ES-I3 (cell line): ENCODE data around the gene BTBD1.
"Not testable (repeated sequence)": the region's sequence is repeated elsewhere in the genome, so short reads cannot be mapped to it uniquely, and the experiment has no call there.

Source experiments
- H3K36me3 ChIP-seq: 2 replicates; pipeline ENCODE4 v1.6.1; 2013; ENCODE audit warnings: mild to moderate bottlenecking, low read length, control low read depth, moderate library complexity; ENCODE audit not compliant: insufficient read depth
- H3K4me1 ChIP-seq: 2 replicates; pipeline ENCODE4 v1.6.1; 2013; ENCODE audit warnings: mild to moderate bottlenecking, control low read depth, low read length; ENCODE audit not compliant: insufficient read depth
- H3K9ac ChIP-seq: 2 replicates; pipeline ENCODE4 v1.6.1; 2013; ENCODE audit warnings: low read depth, mild to moderate bottlenecking, low read length, moderate library complexity
- H3K9me3 ChIP-seq: 2 replicates; pipeline ENCODE4 v1.6.1; 2013; ENCODE audit warnings: mild to moderate bottlenecking, low read length, moderate library complexity; ENCODE audit not compliant: control insufficient read depth, insufficient read depth

BTBD1 gene

DNA sequence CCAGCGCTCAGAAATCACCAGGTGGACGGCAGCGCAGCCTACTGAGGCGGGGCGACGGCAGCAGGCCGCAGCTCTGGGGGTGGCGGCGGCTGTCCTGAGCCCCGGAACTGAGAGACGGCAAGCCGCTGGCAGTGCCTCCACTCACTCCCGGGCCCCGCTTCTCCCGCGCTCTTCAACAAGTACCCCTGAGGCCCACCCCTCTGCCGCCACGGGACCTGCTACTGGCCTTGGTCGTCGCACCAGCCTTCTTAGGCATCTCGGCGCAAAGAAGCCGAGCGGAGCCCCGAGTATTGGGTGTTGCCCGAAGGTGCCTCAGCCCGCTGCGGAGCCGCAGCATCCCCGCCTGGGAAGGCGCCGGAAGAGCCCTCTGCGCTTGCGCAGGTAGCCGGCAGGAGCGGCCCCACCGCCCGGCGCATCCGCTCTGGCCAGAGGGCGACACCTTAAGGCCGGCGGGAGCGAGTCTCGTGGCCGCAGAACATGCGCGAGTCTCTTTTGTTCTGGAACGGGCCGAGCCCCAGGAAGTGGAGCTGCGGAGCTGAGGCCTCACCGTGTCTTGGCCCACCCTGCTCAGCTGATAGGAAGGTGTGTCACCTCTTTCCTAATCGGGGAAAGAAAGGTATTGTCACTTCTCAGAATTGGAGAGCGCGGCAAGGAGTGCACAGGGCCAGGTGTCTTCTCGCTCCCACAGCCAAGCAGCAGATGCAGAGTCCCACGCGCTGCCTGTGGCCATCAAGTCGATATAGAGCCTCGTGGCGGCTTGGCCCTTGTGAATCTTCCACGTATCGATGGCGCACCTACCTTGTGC is 55.6 kb downstream of the BTBD1 start, which contains the start of gene C15orf40:
TSS of gene C15orf40 (minus strand) at position 369 of the 805 bp plus-strand sequence. CDS start at position 337, 32 bp downstream.
- no peaks in the 10 kb centered on the region for H3K9me3 ChIP-seq
- H3K36me3 ChIP-seq = peaks cover 3% of the 10 kb centered on the region; the same call in 1 of the 2 replicates
- H3K9ac ChIP-seq = peak within 1 kb of the TSS; percentile 89
- 0 out of 2 replicates have a peak, but pooled peaks cover 4% of the 10 kb centered on the region for H3K4me1 ChIP-seq

DNA sequence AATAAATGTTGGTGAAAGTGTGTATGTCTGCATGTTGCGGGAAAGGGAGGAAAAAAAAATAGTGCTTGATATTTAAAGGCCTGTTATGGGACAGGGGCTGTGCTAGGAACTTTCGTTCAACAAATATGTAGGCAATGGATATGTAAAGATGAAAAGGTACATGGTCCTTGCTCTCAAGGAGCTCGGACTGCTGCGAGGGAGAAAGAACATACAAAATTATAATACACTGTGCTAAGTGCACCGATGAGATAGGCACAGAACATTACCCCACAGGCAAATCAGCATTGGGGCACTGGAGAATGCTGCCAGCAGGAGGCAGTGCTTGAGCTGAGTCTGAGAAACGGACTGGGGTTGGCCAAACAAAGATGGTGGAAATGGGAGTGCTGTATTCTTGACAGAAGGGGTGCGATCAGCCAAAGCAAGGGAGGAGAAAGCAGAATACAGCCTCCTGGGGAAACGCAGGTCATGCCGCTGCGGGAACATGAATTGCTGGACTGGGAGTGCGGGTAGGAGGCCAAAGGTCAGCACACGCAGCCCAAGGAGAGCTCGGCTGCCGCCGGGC is 56.3 kb downstream of the BTBD1 start:
- no peaks in the 10 kb centered on the region for H3K9me3 ChIP-seq
- H3K36me3 ChIP-seq = peaks cover 3% of the 10 kb centered on the region; the same call in 1 of the 2 replicates
- peak overlapping the region; percentile 89 for H3K9ac ChIP-seq
- 0 out of 2 replicates have a peak, but pooled peaks cover 4% of the 10 kb centered on the region for H3K4me1 ChIP-seq

DNA sequence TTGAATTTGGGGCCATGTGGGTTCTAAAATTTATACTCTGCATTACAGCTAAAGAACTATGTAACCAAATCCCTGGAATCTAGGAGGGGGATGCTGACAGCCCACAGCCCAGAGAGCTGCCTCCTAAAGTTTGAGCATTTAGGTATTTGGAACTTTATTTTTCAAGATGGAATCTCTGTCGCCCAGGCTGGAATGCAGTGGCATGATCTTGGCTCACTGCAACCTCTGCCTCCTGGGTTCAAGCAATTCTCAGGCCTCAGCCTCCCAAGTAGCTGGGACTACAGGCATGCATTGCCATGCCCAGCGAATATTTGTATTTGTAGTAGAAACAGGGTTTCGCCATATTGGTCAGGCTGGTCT is 66.4 kb downstream of the BTBD1 start:
- not testable (repeated sequence) for H3K36me3 ChIP-seq, H3K9ac ChIP-seq, H3K4me1 ChIP-seq, H3K9me3 ChIP-seq

DNA sequence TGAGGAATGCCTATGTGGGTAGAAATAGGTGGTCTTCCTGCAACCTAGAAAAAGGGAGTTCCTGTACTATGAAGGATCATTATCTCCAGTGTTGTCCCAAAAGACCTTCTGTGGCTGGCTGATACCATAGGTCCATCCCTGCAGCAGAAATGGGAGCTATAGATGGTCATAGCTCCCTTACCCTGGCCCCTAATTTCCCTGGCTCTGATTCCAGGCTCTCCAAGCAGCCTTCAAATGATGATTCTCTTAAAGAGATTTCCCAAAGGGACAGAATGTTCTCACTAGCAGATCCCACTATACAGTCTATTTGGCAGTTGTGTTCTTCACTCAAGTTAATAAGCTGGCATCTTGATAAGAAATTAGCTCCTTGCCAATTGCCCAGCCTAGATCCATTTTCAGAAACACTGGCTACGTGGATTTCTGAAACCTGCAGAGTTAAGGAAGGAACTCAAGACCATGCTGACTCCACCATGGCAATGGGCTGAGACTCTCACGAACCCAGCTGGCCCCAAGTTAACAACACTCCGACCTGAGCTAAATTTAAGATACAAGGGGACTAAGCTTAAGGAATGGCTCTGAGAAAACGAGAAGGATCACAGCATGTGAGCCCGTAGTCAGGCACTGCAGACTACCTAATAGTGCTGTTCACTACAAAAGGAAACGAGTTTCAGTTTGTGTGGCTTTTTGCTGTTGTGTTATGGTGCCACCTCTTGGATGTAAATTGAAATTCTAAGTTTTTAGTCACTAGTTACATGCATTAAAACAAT is 67.0 kb downstream of the BTBD1 start:
- H3K4me1 ChIP-seq = no peaks in the 10 kb centered on the region
- no peaks in the 10 kb centered on the region for H3K36me3 ChIP-seq
- H3K9ac ChIP-seq = no peak overlapping the region
- 0 out of 2 replicates have a peak, but pooled peaks cover 3% of the 10 kb centered on the region for H3K9me3 ChIP-seq

DNA sequence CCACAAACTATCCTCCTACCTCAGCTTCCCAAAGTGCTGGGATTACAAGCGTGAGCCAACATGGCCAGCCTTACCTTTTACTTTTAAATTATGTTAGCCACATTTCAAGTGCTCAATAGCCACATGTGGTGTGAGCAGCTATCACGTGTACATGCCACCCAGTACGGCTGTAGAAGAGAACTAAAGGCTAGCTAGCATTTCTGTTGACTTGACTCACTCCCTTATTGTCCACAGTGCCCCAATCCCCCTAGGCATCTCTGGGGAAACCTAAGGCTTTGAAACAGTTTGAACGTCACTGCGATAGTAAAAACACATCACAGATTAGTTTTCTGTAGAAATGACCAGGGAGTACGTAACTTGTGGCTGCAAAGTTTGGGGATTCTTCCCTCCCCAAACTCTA is 67.6 kb downstream of the BTBD1 start:
- Histone ChIP-seq H3K9ac (no peak overlapping the region), H3K4me1 (no peaks in the 10 kb centered on the region), H3K9me3 (0 out of 2 replicates have a peak, but pooled peaks cover 3% of the 10 kb centered on the region), H3K36me3 (no peaks in the 10 kb centered on the region)

DNA sequence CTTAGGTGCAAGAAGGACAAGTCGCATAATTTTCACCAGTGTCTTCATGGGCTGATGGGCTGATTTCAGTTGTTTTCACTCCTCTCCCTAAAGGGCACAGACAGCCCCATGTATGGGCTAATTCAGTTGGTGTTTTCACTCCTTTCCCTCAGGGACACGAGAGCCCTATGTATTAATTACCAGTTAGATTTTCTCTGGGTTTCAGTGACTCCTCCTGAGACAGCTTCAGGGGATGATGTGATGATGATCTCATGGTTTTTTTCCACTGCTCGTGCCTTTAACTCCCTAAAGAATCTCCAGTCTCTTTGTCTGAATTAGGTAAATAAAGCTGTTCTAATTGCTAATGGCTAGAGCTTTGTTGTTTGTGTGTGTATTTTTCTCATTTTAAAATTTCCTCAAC is 71.1 kb downstream of the BTBD1 start:
- Histone ChIP-seq H3K4me1 (no peaks in the 10 kb centered on the region), H3K36me3 (no peaks in the 10 kb centered on the region), H3K9me3 (0 out of 2 replicates have a peak, but pooled peaks cover 3% of the 10 kb centered on the region), H3K9ac (no peak overlapping the region)

DNA sequence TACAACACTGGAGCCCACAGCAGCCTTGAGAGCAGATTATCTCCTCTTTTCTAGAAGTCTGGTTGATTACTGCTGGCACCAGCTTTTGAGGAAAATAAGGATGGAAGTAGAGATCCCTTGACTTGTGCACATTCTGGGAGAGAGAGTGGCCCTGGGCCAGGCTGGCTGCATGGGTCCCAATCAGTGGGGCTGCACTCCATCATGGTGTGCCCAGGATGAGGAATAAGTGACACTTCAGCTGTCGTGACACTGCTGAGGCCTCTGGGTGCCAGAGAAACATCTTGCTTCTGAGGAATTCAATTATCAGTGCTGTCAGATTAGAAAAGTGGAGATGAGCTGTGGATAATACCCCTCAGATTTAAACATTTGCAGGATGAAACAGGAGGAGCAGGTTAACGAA is 72.0 kb downstream of the BTBD1 start:
- Histone ChIP-seq H3K9me3 (0 out of 2 replicates have a peak, but pooled peaks cover 3% of the 10 kb centered on the region), H3K9ac (no peak overlapping the region), H3K36me3 (no peaks in the 10 kb centered on the region), H3K4me1 (no peaks in the 10 kb centered on the region)

DNA sequence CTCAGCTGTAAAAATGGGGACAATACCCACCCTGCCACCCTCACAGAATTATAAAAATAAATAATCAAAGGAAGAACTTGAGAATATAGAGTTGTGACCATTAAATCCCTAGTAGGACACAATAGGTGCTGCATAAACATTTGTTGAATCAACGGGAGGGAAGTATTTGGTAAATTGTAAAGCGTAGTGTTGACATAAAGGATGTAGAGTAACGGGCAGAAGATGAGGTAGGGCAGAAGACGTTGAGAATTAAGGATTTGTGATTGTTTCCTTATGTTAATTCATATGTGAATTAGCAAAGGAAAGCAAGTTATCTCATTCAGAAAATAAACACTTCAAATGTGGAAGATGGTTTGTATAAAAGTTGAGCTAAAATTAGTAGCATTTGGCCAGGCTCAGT is 73.9 kb downstream of the BTBD1 start:
- Histone ChIP-seq H3K9me3 (no peaks in the 10 kb centered on the region), H3K9ac (no peak overlapping the region), H3K36me3 (no peaks in the 10 kb centered on the region), H3K4me1 (no peaks in the 10 kb centered on the region)

DNA sequence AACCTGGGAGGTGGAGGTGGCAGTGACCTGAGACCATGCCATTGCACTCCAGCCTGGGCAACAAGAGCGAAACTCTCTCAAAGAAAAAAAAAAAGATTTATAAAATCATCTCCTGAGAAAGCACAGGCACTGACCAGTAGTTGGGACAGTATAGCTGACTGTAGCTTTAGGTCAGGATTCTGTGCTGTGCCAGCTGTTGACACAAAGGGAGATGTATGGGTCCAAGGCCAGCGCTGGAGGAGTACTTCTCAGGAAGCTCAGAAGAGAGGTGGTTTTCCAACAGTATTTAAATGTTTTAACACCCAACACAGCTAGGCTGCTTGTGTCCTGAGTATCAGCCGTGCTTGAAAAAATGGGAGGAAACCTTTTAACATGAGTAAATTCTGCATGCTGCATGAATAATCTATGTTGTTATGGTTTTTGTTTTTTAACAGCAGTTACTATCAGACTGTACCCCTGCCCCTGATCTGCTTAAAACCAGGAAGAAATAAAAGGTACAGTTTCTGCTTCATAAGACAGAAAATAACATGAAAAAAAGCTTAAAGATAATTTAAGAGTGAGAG is 74.5 kb downstream of the BTBD1 start:
- H3K36me3 ChIP-seq = no peaks in the 10 kb centered on the region

DNA sequence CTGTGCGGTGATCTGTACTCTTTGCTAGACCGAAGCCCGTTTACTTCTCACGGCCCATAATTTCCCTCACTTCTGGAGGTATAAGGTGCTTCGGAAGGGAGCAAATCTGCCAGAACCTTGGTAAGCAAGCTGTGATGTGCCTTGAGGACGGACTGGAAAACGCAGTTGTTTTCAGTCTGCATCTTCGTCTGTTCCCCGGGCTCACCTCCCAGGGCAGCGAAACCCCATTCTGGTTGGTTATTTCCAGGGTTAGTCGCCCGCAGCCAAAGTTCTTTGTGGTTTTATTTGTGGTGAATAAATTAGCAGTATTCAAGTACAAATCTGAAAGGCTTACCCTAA is 80.6 kb downstream of the BTBD1 start:
- peak overlapping the region; percentile 93 for H3K9ac ChIP-seq
- no peaks in the 10 kb centered on the region for H3K9me3 ChIP-seq
- no peaks in the 10 kb centered on the region for H3K36me3 ChIP-seq
- no peaks in the 10 kb centered on the region for H3K4me1 ChIP-seq

More for the DNA sequence above, 74.5 kb downstream of the BTBD1 start:
- no peaks in the 10 kb centered on the region for H3K9me3 ChIP-seq
- no peak overlapping the region for H3K9ac ChIP-seq
- H3K4me1 ChIP-seq = no peaks in the 10 kb centered on the region

DNA sequence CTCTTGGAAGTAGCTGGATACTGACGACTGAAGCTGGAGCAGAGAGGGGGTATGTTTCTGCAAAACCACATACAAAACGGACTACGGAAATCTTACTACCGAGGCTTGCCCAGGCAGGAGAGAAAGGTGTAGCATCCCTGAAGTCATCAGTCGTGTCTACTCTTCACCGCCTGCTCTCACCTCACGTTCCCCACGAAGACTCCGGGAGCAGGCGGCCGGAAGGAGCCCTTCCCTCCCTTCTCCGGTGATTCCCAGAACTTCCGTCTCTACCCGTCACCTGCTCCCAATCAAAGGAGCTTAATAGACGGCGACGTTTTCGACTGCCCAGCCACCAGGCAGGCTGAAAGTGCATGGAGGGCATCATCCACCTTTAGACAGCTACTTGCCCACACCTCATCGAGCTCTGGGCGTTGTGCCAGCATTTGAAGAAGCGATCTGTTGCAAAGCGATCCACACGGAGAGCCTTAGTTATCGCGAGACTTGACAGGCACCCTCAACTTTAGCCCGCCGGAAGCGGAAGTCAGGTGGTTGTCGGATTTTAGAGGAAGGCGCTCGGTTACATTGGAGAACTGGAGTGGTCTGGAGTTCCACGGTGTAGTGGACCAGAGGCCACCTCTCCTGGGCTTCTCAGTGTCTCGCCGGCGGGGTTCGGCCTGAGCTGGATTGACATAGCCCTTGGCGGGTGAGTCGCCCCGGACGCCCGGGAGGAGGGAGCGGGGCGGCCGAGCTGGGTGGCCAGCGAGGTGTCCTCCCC is 81.2 kb downstream of the BTBD1 start, which contains the start of gene RAMAC:
TSS of gene RAMAC (plus strand) at position 523 of the 754 bp plus-strand sequence. CDS start 2,809 bp downstream, outside the sequence.
- Histone ChIP-seq H3K9ac (peak within 1 kb of the TSS; percentile 93), H3K9me3 (no peaks in the 10 kb centered on the region), H3K36me3 (no peaks in the 10 kb centered on the region), H3K4me1 (no peaks in the 10 kb centered on the region)

DNA sequence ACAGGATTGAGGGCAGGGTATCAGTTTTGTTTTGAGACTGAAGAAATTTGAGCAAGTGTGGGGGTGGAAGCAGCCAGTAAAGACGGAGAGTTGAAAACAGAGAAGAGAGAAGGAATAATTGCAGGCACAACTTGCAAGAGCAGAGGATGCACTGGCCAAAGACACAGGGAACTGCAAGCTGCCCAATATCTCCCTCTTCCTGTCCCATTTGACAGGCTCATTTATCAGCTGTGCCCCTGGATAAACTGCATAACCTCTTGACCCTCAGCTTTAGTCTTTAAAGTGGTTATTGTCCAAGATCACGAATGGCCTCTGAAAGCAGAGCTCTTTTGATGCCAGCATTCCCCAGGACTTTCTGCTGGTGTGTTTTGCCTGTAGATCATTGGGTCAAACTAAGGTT is 86.1 kb downstream of the BTBD1 start:
- Histone ChIP-seq H3K4me1 (no peaks in the 10 kb centered on the region), H3K9ac (no peak overlapping the region), H3K36me3 (no peaks in the 10 kb centered on the region), H3K9me3 (no peaks in the 10 kb centered on the region)

DNA sequence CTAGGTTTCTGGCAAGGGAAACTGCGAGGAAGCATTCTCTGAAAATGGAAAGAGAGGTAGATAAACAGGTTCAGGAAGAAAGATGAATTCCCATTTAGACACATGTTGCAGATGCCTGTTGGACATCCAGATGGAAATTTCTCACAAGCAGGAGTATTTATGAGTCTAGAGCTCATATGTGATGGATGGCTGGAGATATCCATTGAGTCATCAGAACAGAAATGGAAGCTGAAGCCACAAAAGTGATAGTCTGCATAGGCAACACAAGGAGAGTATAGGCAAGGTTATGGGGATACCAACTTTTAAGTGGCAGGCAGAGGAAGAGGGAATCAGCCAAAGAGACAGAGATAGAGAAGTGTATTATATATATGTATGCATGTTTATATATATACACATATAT is 87.3 kb downstream of the BTBD1 start:
- H3K9ac ChIP-seq = no peak overlapping the region
- H3K4me1 ChIP-seq = no peaks in the 10 kb centered on the region
- H3K36me3 ChIP-seq = no peaks in the 10 kb centered on the region
- H3K9me3 ChIP-seq = no peaks in the 10 kb centered on the region

DNA sequence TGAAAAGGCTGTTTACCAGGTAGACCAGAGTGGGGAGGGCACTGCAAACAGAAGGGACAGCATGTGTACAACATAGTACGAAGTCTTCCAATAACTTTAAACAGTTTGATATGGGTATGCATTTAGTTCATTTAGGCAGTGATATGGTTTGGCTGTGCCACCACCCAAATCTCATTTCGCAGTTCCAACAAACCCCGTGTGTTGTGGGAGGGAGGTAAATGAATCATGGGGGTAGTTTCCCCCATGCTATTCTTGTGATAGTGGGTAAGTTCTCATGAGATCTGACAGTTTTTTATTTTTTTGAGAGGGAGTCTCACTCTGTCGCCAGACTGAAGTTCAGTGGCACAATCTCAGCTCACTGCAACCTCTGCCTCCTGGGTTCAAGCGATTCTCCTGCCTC is 88.6 kb downstream of the BTBD1 start:
- no peaks in the 10 kb centered on the region for H3K4me1 ChIP-seq
- H3K9ac ChIP-seq = no peak overlapping the region
- no peaks in the 10 kb centered on the region for H3K9me3 ChIP-seq
- H3K36me3 ChIP-seq = no peaks in the 10 kb centered on the region
